Upper lobe of right lung (tissue), 1 donor: ENCODE results near the gene EPHA1. TPM values are rescaled to one million over a fixed set of nuclear protein-coding genes. Genes with fewer than 3 reads are reported as not detected.

Source experiments
- ATAC-seq: fragments of 200-7000 bp; cut with Tn5 transposase; one replicate; pipeline ENCODE4 v1.9.1; 2020; ENCODE audit warnings: mild to moderate bottlenecking, moderate library complexity
- DNase-seq: peaks from one replicate; pipeline ENCODE4 v3.0.0-alpha.2; 2020
- H3K27ac ChIP-seq: fragments of 200-600 bp; one replicate; pipeline ENCODE4 v1.8.0; 2022
- H3K27me3 ChIP-seq: fragments of 200-600 bp; one replicate; pipeline ENCODE4 v1.8.0; 2022; ENCODE audit warnings: mild to moderate bottlenecking
- H3K36me3 ChIP-seq: fragments of 200-600 bp; one replicate; pipeline ENCODE4 v1.8.0; 2022
- H3K4me1 ChIP-seq: fragments of 200-600 bp; one replicate; pipeline ENCODE4 v1.8.0; 2022
- H3K4me3 ChIP-seq: fragments of 200-600 bp; one replicate; pipeline ENCODE4 v1.8.0; 2022; ENCODE audit warnings: mild to moderate bottlenecking
- H3K9me3 ChIP-seq: fragments of 200-600 bp; one replicate; pipeline ENCODE4 v1.8.0; 2022
- CTCF ChIP-seq: fragments of 200-600 bp; IDR thresholded peaks from one replicate; pipeline ENCODE4 v1.8.0; 2022; ENCODE audit warnings: antibody characterized with exemption
- intact Hi-C: fragments of 100-400 bp; cut with DNase I; formaldehyde crosslinking; loops from one replicate; pipeline ENCODE4 v1.11.0; 2022
- total RNA-seq: library from RNA; stranded (reverse); fragmentation: NEBNext Ultra II Directional; extraction: Animal tissue kit (Norgen Biotek cat#: 25700); gene quantifications from one replicate; pipeline ENCODE4 v1.2.1, GENCODE V29; 2021
- donor health status: DM: no; HTN: yes; CAD: no; lungs with severe emphysema.

EPHA1 gene
- total RNA-seq, 1 donor from 2014 or later, result 13.9 TPM

- no peaks in the 10 kb centered on the region for H3K9me3 ChIP-seq
- H3K4me3 ChIP-seq, result no peak overlapping the region
- H3K27ac ChIP-seq, result peak overlapping the region; percentile 90
- intact Hi-C loops, result no loop called here
- peaks cover 56% of the 10 kb centered on the region for H3K4me1 ChIP-seq
- DNase-seq (no peak), ATAC-seq (no peak)
- H3K36me3 ChIP-seq, result peaks cover 49% of the 10 kb centered on the region
- TF ChIP-seq CTCF, result no peak
- H3K27me3 ChIP-seq, result no peaks in the 10 kb centered on the region
Observed at GRCh38 chr7:143390773-143391317, 17.8 kb downstream of the EPHA1 start.

GRCh38 chr7:143390104-143390772, 18.4 kb downstream of the EPHA1 start:
- Histone ChIP-seq H3K27me3 (no peaks in the 10 kb centered on the region), H3K4me1 (peaks cover 54% of the 10 kb centered on the region), H3K27ac (no peak overlapping the region), H3K4me3 (no peak overlapping the region), H3K36me3 (peaks cover 49% of the 10 kb centered on the region), H3K9me3 (no peaks in the 10 kb centered on the region)
- TF ChIP-seq CTCF, result no peak
- DNase-seq (no peak), ATAC-seq (no peak)
- intact Hi-C loops, result no loop called here

GRCh38 chr7:143389316-143390103, 19.1 kb downstream of the EPHA1 start:
- peaks cover 49% of the 10 kb centered on the region for H3K36me3 ChIP-seq
- H3K9me3 ChIP-seq, result no peaks in the 10 kb centered on the region
- intact Hi-C loops, result no loop called here
- no peak for DNase-seq
- no peaks in the 10 kb centered on the region for H3K27me3 ChIP-seq
- no peak for ATAC-seq
- H3K4me3 ChIP-seq, result no peak overlapping the region
- TF ChIP-seq CTCF, result no peak
- peaks cover 58% of the 10 kb centered on the region for H3K4me1 ChIP-seq
- H3K27ac ChIP-seq, result no peak overlapping the region

GRCh38 chr7:143388491-143389101, 20.1 kb downstream of the EPHA1 start:
- Histone ChIP-seq H3K4me1 (peaks cover 65% of the 10 kb centered on the region), H3K9me3 (no peaks in the 10 kb centered on the region), H3K36me3 (peaks cover 51% of the 10 kb centered on the region), H3K27me3 (no peaks in the 10 kb centered on the region), H3K4me3 (no peak overlapping the region), H3K27ac (no peak overlapping the region)
- no peak for TF ChIP-seq CTCF
- no peak for DNase-seq
- no peak for ATAC-seq
- intact Hi-C loops, result no loop called here

- no peak overlapping the region for H3K27ac ChIP-seq
- ATAC-seq, result no peak
- H3K9me3 ChIP-seq, result no peaks in the 10 kb centered on the region
- peaks cover 56% of the 10 kb centered on the region for H3K36me3 ChIP-seq
- intact Hi-C loops, result no loop called here
- peaks cover 66% of the 10 kb centered on the region for H3K4me1 ChIP-seq
- no peak for TF ChIP-seq CTCF
- DNase-seq, result no peak
- H3K4me3 ChIP-seq, result no peak overlapping the region
- H3K27me3 ChIP-seq, result no peaks in the 10 kb centered on the region
Observed at GRCh38 chr7:143388051-143388450, 20.6 kb downstream of the EPHA1 start.
